Measurements from ENCODE around the gene PHC1. TPM values are rescaled to one million over a fixed set of nuclear protein-coding genes. Genes with fewer than 3 reads are reported as not detected.
"Not testable (repeated sequence)": the region's sequence is repeated elsewhere in the genome, so short reads cannot be mapped to it uniquely, and the experiment has no call there.

The PHC1 gene
- total RNA-seq, 4 donors from 2014 or later = 9.3 to 23.6 (median 15.3) TPM

DNA sequence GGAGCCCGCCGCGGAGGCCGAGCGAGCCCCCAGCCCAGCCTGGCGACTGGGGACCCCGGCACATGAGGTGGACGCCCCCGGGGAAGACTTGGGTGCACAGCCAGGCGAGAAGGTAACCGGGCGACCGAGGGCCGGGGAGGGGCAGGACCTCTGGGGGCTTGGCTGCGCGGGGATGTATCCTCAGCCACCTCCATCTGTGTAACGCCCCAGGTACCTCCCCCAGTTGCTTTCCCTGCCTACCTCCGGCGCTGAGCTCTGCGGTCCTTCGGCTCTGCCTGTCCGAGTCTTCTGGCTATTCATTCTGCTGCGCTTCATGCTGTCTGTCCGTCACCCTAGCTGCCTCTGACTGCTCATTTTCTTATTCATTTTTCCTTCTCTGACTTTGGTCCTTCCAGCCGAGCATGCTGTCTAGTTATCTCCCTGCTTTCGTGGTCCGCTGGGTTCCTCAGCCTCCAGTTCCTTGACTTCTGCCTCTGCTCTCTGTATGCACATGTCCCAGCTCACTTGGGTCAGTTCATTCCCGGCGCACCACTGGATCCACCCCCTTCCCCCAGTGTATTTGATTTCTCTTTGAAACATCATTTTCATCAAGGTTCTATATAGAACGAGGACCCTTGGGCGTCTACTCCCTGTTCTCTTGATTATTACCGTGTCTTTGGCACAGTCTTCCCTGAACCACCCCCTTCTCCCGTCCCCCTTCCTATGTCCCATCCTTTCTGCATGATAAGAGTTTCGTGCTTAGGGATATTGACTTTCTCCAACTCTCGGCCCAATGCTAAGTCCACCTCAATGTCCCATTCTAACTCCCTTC lies 612 bp downstream of the PHC1 start:
- DNase-seq = peak; percentile 62
- TF ChIP-seq POLR2AphosphoS5 (IDR thresholded peaks at IDR 0.05) (no peak), EP300 (IDR thresholded peaks at IDR 0.05; ENCODE audit: low read depth) (no peak), POLR2A (IDR thresholded peaks at IDR 0.05) (no peak)
- TF ChIP-seq, protein P1, sequence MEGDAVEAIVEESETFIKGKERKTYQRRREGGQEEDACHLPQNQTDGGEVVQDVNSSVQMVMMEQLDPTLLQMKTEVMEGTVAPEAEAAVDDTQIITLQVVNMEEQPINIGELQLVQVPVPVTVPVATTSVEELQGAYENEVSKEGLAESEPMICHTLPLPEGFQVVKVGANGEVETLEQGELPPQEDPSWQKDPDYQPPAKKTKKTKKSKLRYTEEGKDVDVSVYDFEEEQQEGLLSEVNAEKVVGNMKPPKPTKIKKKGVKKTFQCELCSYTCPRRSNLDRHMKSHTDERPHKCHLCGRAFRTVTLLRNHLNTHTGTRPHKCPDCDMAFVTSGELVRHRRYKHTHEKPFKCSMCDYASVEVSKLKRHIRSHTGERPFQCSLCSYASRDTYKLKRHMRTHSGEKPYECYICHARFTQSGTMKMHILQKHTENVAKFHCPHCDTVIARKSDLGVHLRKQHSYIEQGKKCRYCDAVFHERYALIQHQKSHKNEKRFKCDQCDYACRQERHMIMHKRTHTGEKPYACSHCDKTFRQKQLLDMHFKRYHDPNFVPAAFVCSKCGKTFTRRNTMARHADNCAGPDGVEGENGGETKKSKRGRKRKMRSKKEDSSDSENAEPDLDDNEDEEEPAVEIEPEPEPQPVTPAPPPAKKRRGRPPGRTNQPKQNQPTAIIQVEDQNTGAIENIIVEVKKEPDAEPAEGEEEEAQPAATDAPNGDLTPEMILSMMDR (IDR thresholded peaks at IDR 0.05) = no peak
- H3K27me3 ChIP-seq = no peaks in the 10 kb centered on the region
- H3K36me3 ChIP-seq = no peaks in the 10 kb centered on the region
- H3K4me3 ChIP-seq = peak overlapping the region; percentile 29 to 96 (median 74)
- in situ Hi-C loops (cut with MboI; ENCODE audit: low pct_ligation_motif_present in 1 of 4, low pct_unique_long_range_greater_than_20kb in 1 of 4, low sequenced_read_pairs in 3 of 4) = no loop called here
- H3K27ac ChIP-seq = peak overlapping the region; percentile 86 to 93 (median 90)
- peaks cover 6 to 30% (median 17%) of the 10 kb centered on the region in 4 donors for H3K4me1 ChIP-seq
- 3 to 6% methylated on average over 11 to 26 of the region's 35 CpGs for WGBS, 2 donors (ENCODE audit: low coverage in 1 of 2)
- intact Hi-C loops (cut with DNase I; ENCODE audit: low total_unique reads) = no loop called here
- no peaks in the 10 kb centered on the region for H3K9me3 ChIP-seq

DNA sequence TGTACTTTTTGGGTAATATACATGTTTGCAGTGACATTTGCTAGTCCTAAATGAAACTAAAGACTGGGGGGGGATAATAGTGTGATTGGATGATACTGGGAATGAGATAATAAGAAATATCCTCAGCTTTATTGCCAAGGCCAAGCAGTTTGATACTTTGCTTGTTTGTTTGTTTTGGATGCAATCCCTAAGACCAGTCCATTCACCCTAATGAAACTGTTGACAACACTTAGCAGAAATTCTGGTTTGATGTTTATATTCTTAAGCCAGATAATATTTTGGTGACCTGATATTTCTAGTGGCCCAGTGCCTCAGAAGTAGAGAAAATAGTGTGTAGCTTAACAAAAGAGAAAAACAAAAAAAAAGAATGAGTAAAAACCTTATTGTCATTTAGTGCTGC lies 1.8 kb downstream of the PHC1 start:
- in situ Hi-C loops (cut with MboI; ENCODE audit: low pct_ligation_motif_present in 1 of 4, low pct_unique_long_range_greater_than_20kb in 1 of 4, low sequenced_read_pairs in 3 of 4) = no loop called here
- H3K4me1 ChIP-seq = peaks cover 6 to 30% (median 17%) of the 10 kb centered on the region in 4 donors
- H3K36me3 ChIP-seq = no peaks in the 10 kb centered on the region
- H3K9me3 ChIP-seq = no peaks in the 10 kb centered on the region
- TF ChIP-seq EP300 (IDR thresholded peaks at IDR 0.05; ENCODE audit: low read depth) = no peak
- DNase-seq = no peak
- no peak overlapping the region for H3K27ac ChIP-seq
- intact Hi-C loops (cut with DNase I; ENCODE audit: low total_unique reads) = no loop called here
- no peaks in the 10 kb centered on the region for H3K27me3 ChIP-seq
- H3K4me3 ChIP-seq = no peak overlapping the region

DNA sequence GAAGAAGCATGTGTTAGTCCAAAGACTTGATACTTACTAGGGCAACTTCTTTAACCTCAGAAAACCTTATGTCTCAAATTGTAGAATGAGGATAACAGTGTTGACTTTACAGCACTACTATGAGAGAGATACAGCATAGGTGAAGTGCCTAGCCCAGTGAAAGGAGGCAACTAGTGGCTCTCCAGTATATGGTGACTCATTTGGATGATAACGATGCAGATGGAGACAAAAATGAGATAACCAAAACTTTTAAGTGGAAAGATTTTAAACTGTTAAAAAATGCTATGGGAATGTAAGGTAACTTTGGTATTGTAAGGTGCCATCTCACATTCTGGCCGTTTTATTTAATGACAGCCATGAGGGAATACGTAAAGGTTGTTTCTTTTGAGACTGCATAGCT lies 2.7 kb downstream of the PHC1 start:
- H3K27me3 ChIP-seq = no peaks in the 10 kb centered on the region
- in situ Hi-C loops (cut with MboI; ENCODE audit: low pct_ligation_motif_present in 1 of 4, low pct_unique_long_range_greater_than_20kb in 1 of 4, low sequenced_read_pairs in 3 of 4) = no loop called here
- H3K4me3 ChIP-seq = no peak overlapping the region
- H3K36me3 ChIP-seq = no peaks in the 10 kb centered on the region
- intact Hi-C loops (cut with DNase I; ENCODE audit: low total_unique reads) = no loop called here
- peaks cover 6 to 30% (median 17%) of the 10 kb centered on the region in 4 donors for H3K4me1 ChIP-seq
- TF ChIP-seq, protein P1 (IDR thresholded peaks at IDR 0.05) = no peak
- TF ChIP-seq EP300 (IDR thresholded peaks at IDR 0.05; ENCODE audit: low read depth) (no peak), POLR2AphosphoS5 (IDR thresholded peaks at IDR 0.05) (no peak), POLR2A (IDR thresholded peaks at IDR 0.05) (no peak)
- 81 to 86% methylated on average over 3 of the region's 3 CpGs for WGBS, 2 donors (ENCODE audit: low coverage in 1 of 2)
- H3K27ac ChIP-seq = no peak overlapping the region
- H3K9me3 ChIP-seq = no peaks in the 10 kb centered on the region
- no peak for DNase-seq

DNA sequence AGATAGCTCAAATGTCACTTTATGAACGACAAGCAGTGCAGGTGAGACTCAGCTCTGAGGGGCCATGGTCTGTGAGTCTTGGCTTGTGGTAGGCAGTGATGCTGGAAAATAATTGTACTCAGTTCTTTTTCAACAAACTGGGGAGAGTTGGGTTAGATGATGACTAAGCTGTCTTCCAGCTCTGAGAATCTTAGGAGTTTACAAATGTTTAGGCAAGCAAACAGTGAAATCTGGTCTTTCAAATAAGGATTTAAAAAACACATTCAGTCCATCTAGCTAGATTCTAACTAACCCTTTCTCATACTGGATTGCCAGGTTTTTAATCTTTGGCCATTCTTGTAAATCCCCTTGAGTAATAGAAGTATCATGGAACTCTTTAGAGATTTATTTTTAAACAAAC lies 3.4 kb downstream of the PHC1 start:
- DNase-seq = no peak
- Histone ChIP-seq H3K36me3 (no peaks in the 10 kb centered on the region), H3K27ac (no peak overlapping the region), H3K4me3 (no peak overlapping the region), H3K27me3 (no peaks in the 10 kb centered on the region), H3K9me3 (no peaks in the 10 kb centered on the region), H3K4me1 (peaks cover 2 to 30% (median 17%) of the 10 kb centered on the region in 4 donors)
- intact Hi-C loops (cut with DNase I; ENCODE audit: low total_unique reads) (no loop called here), in situ Hi-C loops (cut with MboI; ENCODE audit: low pct_ligation_motif_present in 1 of 4, low pct_unique_long_range_greater_than_20kb in 1 of 4, low sequenced_read_pairs in 3 of 4) (no loop called here)
- WGBS, 2 donors (ENCODE audit: low coverage in 1 of 2) = 70% methylated on average over 1 of the region's 1 CpG; no CpG with 5 or more reads in 1 of the 2 donors
- TF ChIP-seq, protein P1 (IDR thresholded peaks at IDR 0.05) = no peak
- TF ChIP-seq EP300 (IDR thresholded peaks at IDR 0.05; ENCODE audit: low read depth) (no peak), POLR2A (IDR thresholded peaks at IDR 0.05) (no peak)

DNA sequence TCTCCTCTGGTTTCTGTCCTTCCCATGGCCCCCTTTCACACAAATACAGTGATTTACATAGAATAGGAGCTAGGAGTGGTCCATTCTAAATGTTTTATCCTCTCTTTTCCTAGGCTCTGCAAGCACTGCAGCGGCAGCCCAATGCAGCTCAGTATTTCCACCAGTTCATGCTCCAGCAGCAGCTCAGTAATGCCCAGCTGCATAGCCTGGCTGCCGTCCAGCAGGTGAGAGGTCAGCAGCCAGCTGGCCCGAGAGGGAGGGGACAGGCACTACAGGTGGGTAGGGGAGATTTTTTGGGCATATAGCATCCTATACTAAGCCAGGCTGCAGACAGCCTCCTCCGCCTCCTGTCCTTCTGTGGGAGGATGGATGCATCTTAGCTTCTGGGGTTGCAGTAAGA lies 5.3 kb downstream of the PHC1 start:
- H3K9me3 ChIP-seq; in situ Hi-C loops (cut with MboI; ENCODE audit: low pct_ligation_motif_present in 1 of 4, low pct_unique_long_range_greater_than_20kb in 1 of 4, low sequenced_read_pairs in 3 of 4); H3K27me3 ChIP-seq; H3K27ac ChIP-seq; H3K36me3 ChIP-seq; DNase-seq; H3K4me3 ChIP-seq; intact Hi-C loops (cut with DNase I; ENCODE audit: low total_unique reads): not testable (repeated sequence)
- 86 to 100% methylated on average over 2 to 4 of the region's 4 CpGs for WGBS, 2 donors (ENCODE audit: low coverage in 1 of 2)
- H3K4me1 ChIP-seq = peaks cover 0 to 17% (median 9%) of the 10 kb centered on the region in 4 donors

All from transverse colon (tissue), 4 donors.